ENCODE results near the gene SKAP1.

GRCh38 chr17:48244121-48244711, 185.8 kb downstream of the SKAP1 start:
- no peak for TF ChIP-seq POLR2AphosphoS5 (IDR thresholded peaks at IDR 0.05)
- no peak for TF ChIP-seq CTCF (IDR thresholded peaks at IDR 0.05)
- TF ChIP-seq EP300 (IDR thresholded peaks at IDR 0.05), result no peak
- no peak for TF ChIP-seq POLR2A (IDR thresholded peaks at IDR 0.05)

Measured in stomach (tissue), 4 donors.